Activated CD8-positive, alpha-beta memory T cell treated with anti-CD3 and anti-CD28 coated beads for 1 hour (primary cell): ENCODE results near the gene VGLL3.

Experiments
- DNase-seq, 2 donors: peaks; one replicate each; pipeline ENCODE4 v3.0.0-alpha.2; 2020; ENCODE audit warnings: low read depth in 1 of 2; ENCODE audit errors: extremely low read depth in 1 of 2

The VGLL3 gene

DNA sequence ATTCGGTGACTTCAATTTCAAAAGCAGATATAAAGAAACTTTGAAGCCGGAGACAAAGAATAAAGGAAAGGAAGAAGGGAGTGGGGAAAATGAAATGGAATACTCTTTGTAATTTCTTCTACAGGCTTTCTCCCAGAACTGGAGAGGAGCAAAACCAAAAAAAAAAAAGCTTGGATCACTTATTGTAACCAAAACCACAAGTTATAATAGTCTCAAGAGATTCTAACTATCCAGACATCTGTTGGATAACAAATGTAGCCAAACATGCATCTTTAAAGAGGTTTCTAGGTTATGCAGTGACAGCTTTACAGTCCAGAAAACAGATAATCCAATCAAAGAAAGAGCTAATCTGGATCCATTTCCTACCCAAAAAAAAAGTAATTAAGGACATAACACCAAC is 36.2 kb downstream of the VGLL3 start:
- no peak for DNase-seq

GRCh38 chr3:86954226-86954625 is 36.7 kb downstream of the VGLL3 start:
- DNase-seq: no peak

DNA sequence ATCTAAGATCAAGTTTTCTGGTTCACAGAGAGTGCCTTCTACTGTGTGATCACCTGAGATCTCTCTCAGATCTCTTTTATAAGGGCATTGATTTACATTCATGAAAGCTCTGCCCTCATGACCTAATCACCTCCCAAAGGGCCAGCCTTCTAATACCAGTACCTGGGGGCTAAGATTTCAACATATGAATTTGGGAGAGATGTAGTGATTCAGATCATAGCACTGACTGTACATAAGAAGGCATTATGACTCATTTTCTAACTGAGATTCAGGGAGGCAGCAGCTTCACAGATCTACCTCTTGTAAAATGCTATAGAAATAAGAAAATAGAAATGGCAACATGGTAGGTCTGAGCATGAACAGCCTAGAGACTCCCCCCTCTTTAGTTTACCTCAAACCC is 39.6 kb downstream of the VGLL3 start:
- DNase-seq: no peak

DNA sequence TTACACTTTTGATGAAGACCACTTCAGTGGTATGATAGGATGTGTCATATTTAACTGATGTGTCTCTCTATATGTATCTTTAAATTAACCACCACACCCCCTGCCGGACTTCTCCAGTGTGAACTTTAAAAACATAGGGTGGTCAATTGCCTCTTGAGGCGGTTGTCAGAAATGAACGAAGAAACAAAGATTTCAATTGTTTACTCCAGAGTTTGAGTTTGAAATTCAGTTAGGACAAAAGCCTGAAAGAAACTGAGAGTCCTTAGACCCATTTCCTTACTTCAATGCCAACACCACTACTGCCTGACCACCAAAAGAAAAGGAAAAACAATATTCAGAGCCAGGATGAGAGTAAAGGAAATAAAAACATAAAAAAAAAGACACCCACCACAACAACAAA is 40.2 kb downstream of the VGLL3 start:
- no peak for DNase-seq

DNA sequence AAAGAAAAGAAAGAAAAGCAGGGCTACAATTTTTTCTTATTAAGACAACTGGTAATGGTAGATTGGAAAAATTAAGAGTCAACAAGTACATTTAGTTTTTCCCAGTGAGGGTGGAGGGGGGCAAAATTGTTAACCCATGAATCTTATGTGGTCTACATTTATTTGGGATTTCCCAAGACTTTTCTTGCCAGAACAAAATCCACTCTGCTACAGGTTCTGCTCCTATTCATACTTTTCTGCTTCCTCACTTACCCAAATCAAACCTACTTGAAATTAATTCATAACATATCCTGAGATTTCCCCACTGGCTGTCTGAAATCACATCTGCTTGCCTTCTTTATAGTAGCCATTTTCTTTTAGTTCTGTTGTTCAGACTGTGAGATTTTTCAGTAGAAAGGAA is 41.1 kb downstream of the VGLL3 start:
- DNase-seq: no peak

GRCh38 chr3:86948822-86949221 is 42.1 kb downstream of the VGLL3 start:
- no peak for DNase-seq

DNA sequence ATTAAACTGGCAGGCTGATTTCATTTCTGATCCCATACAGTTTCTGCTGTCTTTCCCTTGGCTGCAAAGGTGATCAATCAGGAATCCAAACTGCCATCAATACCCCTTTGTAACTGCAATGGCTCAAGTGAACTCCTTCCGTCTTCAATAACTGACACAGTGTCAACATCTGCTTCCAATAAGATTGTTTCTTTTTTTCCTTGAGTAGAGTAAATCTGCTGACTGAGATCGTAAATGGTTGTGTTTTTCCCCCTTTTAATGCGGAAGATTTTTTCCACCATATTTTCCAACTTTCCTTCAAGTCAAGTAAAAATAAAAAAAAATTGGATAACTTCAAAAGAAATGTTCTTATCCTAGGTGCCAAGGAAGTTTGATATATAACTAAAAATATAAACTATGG is 48.7 kb downstream of the VGLL3 start:
- no peak for DNase-seq

DNA sequence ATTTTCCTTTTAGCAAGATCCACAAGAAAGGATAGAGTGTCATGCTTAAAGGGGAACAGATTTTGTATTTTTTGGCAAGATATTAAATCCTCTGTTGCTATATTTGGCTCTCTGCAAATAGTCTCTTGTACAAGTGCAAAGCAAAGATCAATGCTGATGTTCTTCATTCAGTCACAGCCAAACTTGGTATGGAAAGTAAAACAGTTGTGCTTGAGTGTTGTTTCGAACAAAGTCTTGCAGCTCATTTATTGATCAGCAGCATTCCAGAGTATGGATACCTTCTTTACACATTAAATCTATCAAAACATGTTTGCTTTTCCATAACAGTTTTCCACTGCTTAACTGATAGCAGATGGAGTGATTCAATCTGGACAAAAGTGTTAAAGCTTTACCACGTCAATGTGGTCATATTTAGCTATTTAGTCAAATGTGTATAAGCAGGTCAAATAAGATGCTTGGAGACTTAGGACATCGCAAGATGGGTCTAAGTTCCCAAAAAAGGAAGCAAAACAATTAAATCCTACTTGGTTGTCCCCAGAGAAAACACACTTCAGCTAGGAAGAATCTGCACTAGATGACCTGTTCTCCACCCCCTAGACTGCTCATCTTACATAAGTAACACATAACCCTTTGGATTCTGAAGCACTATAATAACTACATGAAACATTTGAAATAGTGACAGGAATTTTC is 52.4 kb downstream of the VGLL3 start:
- DNase-seq: no peak

DNA sequence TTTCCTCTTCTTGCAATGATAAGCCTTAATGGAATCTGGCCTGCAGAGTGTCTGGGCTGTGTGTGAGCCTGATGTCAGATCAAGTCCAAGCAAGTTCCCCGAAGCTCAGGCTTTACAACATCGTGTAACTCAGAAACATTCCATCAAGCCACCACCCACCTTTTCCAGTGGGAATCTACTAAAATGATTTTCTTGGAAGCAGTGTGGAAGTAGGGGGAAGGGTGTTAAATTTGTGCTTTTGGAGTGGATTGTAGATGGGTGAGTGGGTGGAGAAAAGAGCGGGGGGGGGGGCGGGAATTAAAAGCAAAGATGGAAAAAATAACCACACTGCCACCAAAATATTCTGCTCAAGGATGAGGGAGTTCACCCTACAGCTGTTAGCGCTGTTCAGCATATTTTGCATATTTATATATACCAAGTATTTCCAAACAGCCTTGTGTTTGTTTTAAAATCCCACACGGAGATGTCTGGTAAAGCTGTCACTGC is 53.6 kb downstream of the VGLL3 start:
- no peak for DNase-seq

GRCh38 chr3:86934851-86935250 is 56.1 kb downstream of the VGLL3 start:
- DNase-seq: no peak

- no peak for DNase-seq
These were observed 60.1 kb downstream of the VGLL3 start for GRCh38 chr3:86930831-86931230.

- DNase-seq: no peak
These were observed 60.8 kb downstream of the VGLL3 start for GRCh38 chr3:86930181-86930580.

- DNase-seq: no peak
These were observed 61.9 kb downstream of the VGLL3 start for GRCh38 chr3:86929046-86929445.

DNA sequence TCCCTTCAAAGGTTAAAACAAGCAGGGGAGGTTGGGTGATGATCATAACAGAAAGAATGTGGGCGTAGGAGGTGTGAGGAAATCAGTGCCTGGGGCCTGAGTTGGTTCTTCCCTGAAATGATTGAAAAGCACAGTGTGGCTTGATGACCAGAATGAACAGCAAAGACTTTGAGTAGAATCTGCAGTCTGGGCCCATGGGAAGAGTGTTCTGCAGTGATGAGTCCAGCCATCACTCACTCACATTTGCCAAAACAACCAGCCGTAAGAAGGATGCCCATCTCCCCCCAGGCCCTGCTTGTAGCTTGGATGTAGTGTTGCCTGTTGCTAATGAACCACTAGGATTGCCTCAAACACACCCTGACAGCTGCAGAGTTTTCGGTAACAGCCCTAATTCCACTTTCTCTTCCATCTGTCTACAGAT is 67.9 kb downstream of the VGLL3 start:
- no peak for DNase-seq

DNA sequence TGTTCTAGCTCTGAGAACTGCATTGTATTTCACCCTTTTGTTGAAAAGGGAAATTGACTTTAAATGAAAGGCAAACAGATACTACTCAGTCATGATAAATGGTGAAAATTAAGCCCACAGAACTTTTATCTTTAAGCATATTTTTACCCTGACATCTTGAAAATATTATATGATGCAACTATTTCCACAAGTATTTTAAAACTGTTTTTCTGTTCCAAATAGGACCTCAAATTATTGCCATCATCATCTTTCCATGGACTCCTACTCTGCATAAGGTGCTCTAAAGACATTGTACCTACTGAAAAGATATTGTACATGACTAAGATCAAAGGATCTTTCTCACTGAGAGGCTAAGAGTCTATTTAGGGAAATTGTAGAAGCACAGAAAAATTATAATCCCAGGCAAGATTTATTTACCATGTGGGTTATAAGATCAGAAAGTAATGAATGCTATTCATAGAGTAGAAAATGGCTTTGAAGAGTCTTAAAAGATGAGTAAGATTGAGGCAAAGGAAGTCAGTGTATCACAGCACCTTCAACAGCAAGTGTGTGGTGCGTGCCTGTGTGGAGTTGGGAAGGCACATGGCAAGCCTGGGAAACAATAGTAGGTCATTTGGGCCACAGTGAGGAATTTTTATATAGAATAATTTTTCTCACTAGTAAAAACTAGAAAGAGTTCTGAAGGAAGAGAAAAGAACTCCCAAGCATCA is 68.8 kb downstream of the VGLL3 start:
- no peak for DNase-seq

DNA sequence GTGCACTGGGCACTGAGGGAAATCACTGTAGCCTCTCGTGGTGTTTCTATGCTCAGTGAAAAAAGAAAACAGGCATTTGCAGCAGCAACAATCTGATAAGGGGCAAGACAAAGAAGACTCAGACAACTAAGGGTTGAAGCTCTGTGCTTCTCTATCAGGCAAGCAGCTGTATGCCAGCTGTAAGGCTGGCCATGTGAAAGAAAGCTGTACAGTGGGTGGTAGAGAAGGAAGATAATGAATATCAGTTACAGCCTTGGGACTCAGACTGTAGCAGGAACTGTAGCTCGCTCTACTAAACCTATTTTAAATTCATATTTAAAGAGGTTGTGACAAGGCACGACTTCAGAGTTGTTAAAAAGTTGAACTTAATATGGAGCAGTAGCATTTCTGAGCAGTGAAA is 76.3 kb downstream of the VGLL3 start:
- DNase-seq: no peak

GRCh38 chr3:86913160-86913559 is 77.8 kb downstream of the VGLL3 start:
- no peak for DNase-seq

DNA sequence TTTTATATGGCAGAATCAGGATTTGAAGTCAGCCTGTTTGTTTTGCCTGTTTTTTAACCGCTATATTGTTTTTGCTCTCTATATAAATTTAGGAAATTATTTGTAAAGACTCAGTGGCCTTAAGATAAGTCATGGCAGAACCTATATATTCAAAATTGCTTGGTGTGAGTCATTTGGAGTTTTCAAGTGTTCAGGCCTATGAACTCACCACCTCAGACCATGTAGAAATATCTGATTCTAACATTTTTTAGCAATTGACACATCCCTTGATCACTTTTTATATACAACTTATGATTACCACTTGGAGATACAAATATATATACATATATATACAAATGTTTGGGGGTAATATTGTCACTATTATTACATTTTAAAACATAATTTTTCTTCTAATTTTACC is 95.7 kb downstream of the VGLL3 start:
- DNase-seq: no peak

DNA sequence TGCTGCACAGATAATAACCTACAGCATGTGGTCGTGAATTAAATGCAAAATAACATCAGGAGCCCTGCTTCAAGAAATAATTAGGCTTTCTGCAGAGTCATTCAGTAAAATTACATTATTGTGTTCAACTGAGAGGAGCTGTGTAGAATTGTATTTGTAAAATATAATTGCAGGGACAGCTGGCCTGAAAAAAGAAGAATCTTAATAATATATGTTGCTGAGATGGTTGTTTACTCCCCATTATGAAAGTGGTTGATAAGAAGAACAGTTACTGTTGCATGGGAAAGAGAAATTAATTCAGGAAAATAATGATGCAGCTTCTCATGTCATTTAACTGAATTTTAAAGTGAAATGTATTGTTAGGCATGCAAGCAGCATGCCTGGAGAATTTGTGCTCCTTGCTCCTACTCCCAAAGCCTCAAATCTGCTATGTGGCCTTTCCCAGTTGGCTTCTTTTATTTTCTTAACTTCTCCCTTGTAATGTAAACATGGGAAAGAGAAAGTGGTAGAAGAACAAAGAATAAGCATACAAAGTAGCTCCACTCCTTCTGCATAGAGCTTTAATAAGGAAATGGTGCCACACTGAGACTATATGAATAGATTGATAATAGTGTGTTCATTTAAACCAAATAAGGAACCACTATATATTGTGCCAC is 100.1 kb downstream of the VGLL3 start:
- DNase-seq: no peak
